Ectodermal cell (in vitro differentiated cells): ENCODE measurements around the gene PDF.

ENCODE experiments used
- H3K27ac ChIP-seq: 2 replicates; pipeline ENCODE4 v1.7.0; 2013; ENCODE audit warnings: mild to moderate bottlenecking, low read depth, low read length; ENCODE audit not compliant: insufficient read depth, poor library complexity, severe bottlenecking
- H3K27me3 ChIP-seq: 2 replicates; pipeline ENCODE4 v1.7.0; 2013; ENCODE audit warnings: mild to moderate bottlenecking, low read length; ENCODE audit not compliant: insufficient read depth, control insufficient read depth, poor library complexity, severe bottlenecking
- H3K36me3 ChIP-seq: one replicate; pipeline ENCODE4 v1.7.0; 2013; ENCODE audit warnings: low read length; ENCODE audit not compliant: control insufficient read depth, insufficient read depth
- H3K4me1 ChIP-seq: one replicate; pipeline ENCODE4 v1.7.0; 2013; ENCODE audit warnings: low read length; ENCODE audit not compliant: control insufficient read depth, insufficient read depth
- H3K4me3 ChIP-seq: 2 replicates; pipeline ENCODE4 v1.7.0; 2013; ENCODE audit warnings: low read depth, low read length, control low read depth; ENCODE audit not compliant: insufficient read depth
- H3K9me3 ChIP-seq: 2 replicates; pipeline ENCODE4 v1.7.0; 2013; ENCODE audit warnings: mild to moderate bottlenecking, low read length, moderate library complexity; ENCODE audit not compliant: control insufficient read depth
- WGBS, 2 experiments: methylation state at CpG; one replicate each; pipeline ENCODE4 v1.1.7; 2013; ENCODE audit warnings: missing lambda C conversion rate in 2 of 2; 5-methylcytosine and 5-hydroxymethylcytosine counted together

PDF gene

DNA sequence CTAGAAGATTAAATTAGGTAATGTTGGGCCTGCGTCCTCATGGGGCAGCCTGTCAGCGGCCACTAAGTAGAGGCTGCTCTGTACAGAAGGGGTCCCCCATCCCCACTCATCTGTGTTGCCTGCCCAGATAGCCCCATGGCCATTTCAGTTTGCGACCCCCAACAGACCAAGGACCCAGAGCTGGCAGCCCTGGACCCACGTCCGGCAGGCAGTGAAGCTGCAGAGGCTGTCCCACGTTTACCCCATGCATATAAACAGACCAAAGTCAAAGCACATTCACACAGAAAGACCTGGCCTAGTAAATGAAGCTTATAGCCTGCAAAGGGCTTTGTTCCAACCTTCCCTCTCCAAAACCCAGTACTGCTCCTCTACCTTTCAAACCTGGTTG is 4.6 kb downstream of the PDF start:
- H3K27me3 ChIP-seq = no peaks in the 10 kb centered on the region
- H3K36me3 ChIP-seq = peaks cover 53% of the 10 kb centered on the region
- 94 to 96% methylated on average over 6 of the region's 6 CpGs for WGBS, 2 experiments
- H3K4me3 ChIP-seq = no peak overlapping the region
- no peaks in the 10 kb centered on the region for H3K9me3 ChIP-seq
- no peak overlapping the region for H3K27ac ChIP-seq
- H3K4me1 ChIP-seq = peaks cover 14% of the 10 kb centered on the region

DNA sequence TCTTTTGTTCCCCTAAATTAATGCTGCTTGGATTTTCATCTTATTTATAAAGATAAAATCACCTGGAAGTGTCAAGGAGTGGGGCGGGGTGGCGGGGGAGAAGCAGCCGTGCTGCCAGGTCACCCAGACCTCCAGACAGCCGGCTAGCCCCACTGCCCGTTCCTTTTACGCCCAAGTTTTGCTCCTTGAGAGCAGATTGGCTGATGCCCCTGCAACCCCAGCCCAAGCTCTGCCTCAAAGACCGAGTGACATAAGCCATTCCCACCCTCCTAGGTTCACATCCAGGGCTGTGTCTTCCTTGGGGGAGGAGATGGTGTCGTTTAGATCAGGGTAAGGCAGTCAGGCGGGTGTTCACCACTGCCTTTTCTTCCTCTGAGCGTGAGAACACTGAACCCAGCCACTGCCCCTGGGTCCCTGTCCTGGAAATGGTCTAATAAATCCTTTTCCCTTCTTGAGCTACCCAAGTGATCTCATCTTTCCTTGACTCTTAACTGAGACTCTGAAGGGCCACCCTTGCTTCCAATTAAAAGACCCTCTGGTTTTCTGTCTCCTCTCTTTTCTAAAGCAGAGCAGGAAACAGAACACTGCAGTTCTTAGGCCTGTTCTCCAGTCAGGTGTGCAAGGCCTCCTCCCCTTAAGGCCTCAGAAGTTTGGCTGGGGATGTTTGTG is 5.7 kb downstream of the PDF start:
- H3K36me3 ChIP-seq = peaks cover 61% of the 10 kb centered on the region
- no peak overlapping the region for H3K4me3 ChIP-seq
- H3K9me3 ChIP-seq = no peaks in the 10 kb centered on the region
- 90 to 93% methylated on average over 10 of the region's 10 CpGs for WGBS, 2 experiments
- no peaks in the 10 kb centered on the region for H3K27me3 ChIP-seq
- H3K27ac ChIP-seq = no peak overlapping the region
- peaks cover 14% of the 10 kb centered on the region for H3K4me1 ChIP-seq

DNA sequence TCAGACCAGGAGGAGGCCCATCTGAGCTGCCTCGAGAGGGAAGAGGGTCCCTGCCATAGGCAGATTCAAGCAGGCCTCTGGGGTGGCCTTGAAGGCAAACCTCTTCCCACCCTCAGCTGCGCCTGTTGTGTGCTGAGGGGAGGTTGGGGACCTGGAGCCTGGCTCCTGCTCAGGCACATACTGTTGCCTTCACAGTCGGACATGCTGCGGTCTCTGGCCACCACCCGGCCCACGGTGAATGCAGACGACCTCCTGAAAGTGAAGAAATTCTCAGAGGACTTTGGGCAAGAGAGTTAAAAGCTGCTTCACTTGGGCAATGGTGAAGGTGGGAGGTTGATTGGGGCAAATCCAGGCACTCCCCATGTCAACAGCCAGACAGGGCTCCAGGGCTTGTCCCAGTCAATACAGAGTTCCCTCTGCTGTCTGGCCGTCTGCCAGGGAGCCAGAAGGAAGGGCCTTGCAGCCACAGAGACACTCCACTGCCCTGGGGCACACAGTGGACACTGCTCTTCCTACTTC is 6.3 kb downstream of the PDF start:
- no peak overlapping the region for H3K4me3 ChIP-seq
- no peaks in the 10 kb centered on the region for H3K27me3 ChIP-seq
- no peaks in the 10 kb centered on the region for H3K9me3 ChIP-seq
- H3K27ac ChIP-seq = no peak overlapping the region
- peaks cover 9% of the 10 kb centered on the region for H3K4me1 ChIP-seq
- peaks cover 67% of the 10 kb centered on the region for H3K36me3 ChIP-seq
- WGBS, 2 experiments = 93 to 97% methylated on average over 8 of the region's 8 CpGs

DNA sequence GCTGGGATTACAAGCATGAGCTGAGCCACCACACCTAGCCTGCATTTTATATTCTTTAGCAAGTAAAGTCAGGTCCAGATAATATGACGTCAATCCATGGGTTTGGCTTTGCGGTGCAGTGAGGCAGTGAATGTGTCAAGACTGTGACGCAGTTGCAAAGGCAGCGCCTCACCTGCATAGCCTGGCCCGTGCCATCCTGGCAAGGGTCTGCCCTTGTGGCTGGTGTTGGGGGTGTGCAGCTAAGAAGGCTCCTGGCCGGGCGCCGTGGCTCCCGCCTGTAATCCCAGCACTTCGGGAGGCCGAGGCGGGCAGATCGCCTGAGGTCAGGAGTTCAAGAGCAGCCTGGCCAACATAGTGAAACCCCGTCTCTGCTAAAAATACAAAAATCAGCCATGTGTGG is 7.0 kb downstream of the PDF start:
- peaks cover 69% of the 10 kb centered on the region for H3K36me3 ChIP-seq
- H3K27me3 ChIP-seq = no peaks in the 10 kb centered on the region
- H3K9me3 ChIP-seq = no peaks in the 10 kb centered on the region
- H3K4me3 ChIP-seq = no peak overlapping the region
- H3K27ac ChIP-seq = no peak overlapping the region
- H3K4me1 ChIP-seq = peaks cover 2% of the 10 kb centered on the region
- WGBS, 2 experiments = 93 to 94% methylated on average over 14 of the region's 14 CpGs

DNA sequence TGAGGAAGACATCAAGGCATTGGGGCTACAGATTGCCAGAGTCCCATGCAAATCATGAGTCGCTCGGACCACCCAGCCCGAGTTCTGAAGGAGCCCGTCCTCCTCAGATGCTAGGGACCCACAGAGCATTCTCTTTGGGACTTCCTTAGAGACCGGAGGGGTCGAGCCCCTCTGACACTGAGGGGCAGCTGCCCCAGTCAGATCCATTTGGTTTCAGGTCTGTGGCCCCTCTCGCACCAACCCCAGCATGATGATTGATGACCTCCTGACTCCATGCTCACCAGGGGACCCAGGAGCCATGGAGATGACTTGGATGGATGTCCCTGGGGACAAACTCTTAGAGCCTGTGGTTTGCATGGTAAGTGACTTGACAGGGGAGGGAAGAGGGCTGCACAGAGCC is 8.0 kb downstream of the PDF start:
- WGBS, 2 experiments = 95% methylated on average over 7 of the region's 7 CpGs
- H3K36me3 ChIP-seq = peaks cover 70% of the 10 kb centered on the region
- H3K4me3 ChIP-seq = no peak overlapping the region
- H3K27me3 ChIP-seq = no peaks in the 10 kb centered on the region
- no peaks in the 10 kb centered on the region for H3K4me1 ChIP-seq
- H3K9me3 ChIP-seq = no peaks in the 10 kb centered on the region
- H3K27ac ChIP-seq = no peak overlapping the region

DNA sequence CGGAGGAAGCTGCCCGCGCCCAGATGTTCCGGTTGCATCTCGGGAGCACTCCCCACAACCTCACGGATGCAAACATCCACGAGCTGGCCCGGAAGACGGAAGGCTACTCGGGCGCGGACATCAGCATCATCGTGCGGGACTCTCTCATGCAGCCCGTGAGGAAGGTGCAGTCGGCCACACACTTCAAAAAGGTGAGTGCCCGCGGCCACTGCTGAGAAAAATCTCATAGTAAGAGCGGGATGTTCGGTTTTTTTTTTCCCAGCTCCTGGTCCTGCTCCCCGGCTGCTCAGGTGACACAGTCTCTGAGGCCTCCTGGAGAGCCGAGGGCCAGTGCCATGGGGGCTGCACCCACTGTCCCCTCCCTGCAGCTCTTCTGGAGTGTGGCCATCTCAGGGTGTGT is 9.3 kb downstream of the PDF start:
- peaks cover 72% of the 10 kb centered on the region for H3K36me3 ChIP-seq
- H3K27me3 ChIP-seq = no peaks in the 10 kb centered on the region
- 96 to 98% methylated on average over 22 of the region's 22 CpGs for WGBS, 2 experiments
- no peaks in the 10 kb centered on the region for H3K4me1 ChIP-seq
- no peak overlapping the region for H3K4me3 ChIP-seq
- H3K27ac ChIP-seq = no peak overlapping the region
- no peaks in the 10 kb centered on the region for H3K9me3 ChIP-seq

DNA sequence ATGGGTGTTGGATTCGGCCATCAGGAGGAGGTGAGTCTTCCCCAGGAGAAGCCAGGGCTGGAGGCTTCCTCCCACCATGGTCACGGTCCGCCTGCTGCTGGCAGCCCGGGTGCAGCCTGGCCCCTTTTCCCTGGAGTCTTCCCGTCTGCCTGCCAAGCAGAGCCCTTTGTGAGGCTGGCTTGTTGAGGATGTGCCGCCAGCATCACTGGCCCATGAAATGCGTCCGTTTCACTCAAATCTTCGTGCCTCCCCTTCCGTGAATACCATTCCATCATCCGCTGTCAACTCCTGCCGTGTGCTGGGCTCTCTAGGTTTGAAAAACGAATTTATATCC is 9.7 kb downstream of the PDF start:
- WGBS, 2 experiments = 92% methylated on average over 13 of the region's 13 CpGs
- Histone ChIP-seq H3K27ac (no peak overlapping the region), H3K9me3 (no peaks in the 10 kb centered on the region), H3K4me1 (no peaks in the 10 kb centered on the region), H3K4me3 (no peak overlapping the region), H3K27me3 (no peaks in the 10 kb centered on the region), H3K36me3 (peaks cover 72% of the 10 kb centered on the region)

DNA sequence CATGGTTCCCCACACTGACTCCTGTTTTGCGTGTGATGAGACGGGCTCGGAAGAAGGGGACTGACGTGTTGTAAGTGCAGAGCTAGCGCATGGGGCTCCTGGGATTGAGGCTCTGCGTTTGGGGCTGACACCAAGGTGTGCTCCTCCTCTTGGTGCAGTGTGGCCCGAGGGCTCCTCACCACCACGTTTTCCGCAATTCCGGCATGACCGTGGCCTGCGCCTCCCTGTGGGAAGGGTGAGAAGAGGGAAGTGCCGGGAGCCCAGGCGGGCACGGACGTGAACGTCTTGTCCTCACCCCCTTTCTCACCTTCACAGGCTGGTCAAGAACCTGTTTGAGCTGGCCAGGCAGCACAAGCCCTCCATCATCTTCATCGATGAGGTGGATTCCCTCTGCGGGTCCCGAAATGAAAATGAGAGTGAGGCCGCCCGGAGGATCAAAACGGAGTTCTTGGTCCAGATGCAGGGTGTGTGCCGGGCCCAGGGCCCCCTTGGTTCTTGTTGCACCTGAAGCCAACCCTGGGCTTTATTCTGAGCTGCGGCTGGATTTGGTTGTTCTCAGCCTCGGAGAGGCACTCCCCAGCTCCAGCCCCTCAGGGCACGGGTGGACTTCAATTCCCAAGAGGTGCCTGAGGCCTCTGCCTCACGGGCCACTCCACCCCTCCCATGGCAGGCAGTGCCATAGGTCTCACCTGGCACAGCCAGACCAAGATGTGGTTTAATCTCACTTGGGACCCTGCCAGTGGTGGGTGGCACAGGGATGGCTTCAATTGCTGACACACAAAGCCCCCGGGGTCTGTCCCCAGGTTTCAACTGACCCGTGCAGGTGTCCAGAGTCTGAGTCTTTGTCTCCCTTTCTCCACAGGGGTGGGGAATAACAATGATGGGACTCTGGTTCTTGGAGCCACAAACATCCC is 10.3 kb downstream of the PDF start:
- WGBS, 2 experiments = 91 to 93% methylated on average over 30 of the region's 30 CpGs
- Histone ChIP-seq H3K4me3 (no peak overlapping the region), H3K36me3 (peaks cover 70% of the 10 kb centered on the region), H3K27me3 (no peaks in the 10 kb centered on the region), H3K9me3 (no peaks in the 10 kb centered on the region), H3K4me1 (no peaks in the 10 kb centered on the region), H3K27ac (no peak overlapping the region)

DNA sequence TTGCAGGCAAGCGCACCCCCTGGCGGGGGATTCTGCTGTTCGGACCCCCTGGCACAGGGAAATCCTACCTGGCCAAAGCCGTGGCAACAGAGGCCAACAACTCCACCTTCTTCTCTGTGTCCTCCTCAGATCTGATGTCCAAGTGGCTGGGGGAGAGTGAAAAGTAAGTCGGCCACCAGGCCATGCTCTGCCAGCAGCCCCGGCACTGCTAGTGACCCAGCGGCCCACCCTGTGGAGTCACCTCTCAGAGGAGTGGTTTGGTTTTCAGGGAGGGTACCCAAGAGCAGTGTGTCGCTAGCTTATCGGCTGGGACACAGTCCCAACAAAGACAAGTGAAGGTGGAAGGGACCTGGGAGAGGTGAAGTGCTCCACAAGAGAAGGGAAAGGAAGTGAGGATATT is 11.0 kb downstream of the PDF start:
- H3K36me3 ChIP-seq = peaks cover 63% of the 10 kb centered on the region
- no peak overlapping the region for H3K4me3 ChIP-seq
- H3K27ac ChIP-seq = no peak overlapping the region
- 95 to 96% methylated on average over 9 of the region's 9 CpGs for WGBS, 2 experiments
- no peaks in the 10 kb centered on the region for H3K9me3 ChIP-seq
- no peaks in the 10 kb centered on the region for H3K4me1 ChIP-seq
- H3K27me3 ChIP-seq = no peaks in the 10 kb centered on the region

DNA sequence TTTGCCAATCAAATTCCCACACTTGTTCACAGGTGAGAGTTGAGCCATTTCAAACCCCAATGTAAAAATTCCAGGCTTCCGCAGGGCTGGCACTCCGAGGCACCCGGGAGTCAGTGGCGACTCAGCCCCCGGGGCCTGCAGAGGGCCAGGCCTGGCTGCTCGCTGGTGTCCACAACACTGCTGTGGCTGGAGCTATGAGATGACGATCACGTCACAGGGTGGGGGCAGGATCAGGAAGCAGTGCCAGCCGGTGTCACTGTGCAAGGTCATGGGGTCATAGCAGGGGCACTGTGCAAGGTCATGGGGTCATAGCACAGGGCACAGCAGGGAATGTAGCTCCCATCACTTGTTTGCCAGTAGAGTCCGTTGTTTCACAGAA is 11.5 kb downstream of the PDF start:
- Histone ChIP-seq H3K4me1 (no peaks in the 10 kb centered on the region), H3K9me3 (no peaks in the 10 kb centered on the region), H3K27ac (no peak overlapping the region), H3K27me3 (no peaks in the 10 kb centered on the region), H3K36me3 (peaks cover 61% of the 10 kb centered on the region), H3K4me3 (no peak overlapping the region)
- 95% methylated on average over 10 of the region's 10 CpGs for WGBS, 2 experiments
